GM06990 (cell line): ENCODE results near the gene RFX4.

Source experiments
- DNase-seq: peaks from one replicate; pipeline ENCODE4 v3.0.0-alpha.2; 2011; ENCODE audit not compliant: insufficient read length; ENCODE audit errors: extremely low read depth
- H3K27me3 ChIP-seq: replicated peaks from 2 replicates; pipeline ENCODE4 v1.6.0; 2011; ENCODE audit warnings: low read length; ENCODE audit not compliant: control insufficient read depth, insufficient read depth
- H3K36me3 ChIP-seq: 2 replicates; pipeline ENCODE4 v1.5.1; 2011; ENCODE audit warnings: low read length; ENCODE audit not compliant: control insufficient read depth, insufficient read depth
- H3K4me3 ChIP-seq: replicated peaks from 2 replicates; pipeline ENCODE4 v1.5.1; 2011; ENCODE audit warnings: low read depth, mild to moderate bottlenecking, control low read depth, low read length
- CTCF ChIP-seq: IDR thresholded peaks from 2 replicates; pipeline ENCODE4 v1.5.1; 2011; ENCODE audit warnings: low read length, control low read depth, mild to moderate bottlenecking, inconsistent platforms; ENCODE audit not compliant: insufficient read depth, poor library complexity, severe bottlenecking

The RFX4 gene

GRCh38 chr12:106598003-106598402 lies 15.2 kb downstream of the RFX4 start:
- DNase-seq: no peak
- Histone ChIP-seq H3K4me3 (no peak overlapping the region), H3K36me3 (no peaks in the 10 kb centered on the region), H3K27me3 (peaks cover 2% of the 10 kb centered on the region)
- TF ChIP-seq CTCF: no peak

- no peak for TF ChIP-seq CTCF
- Histone ChIP-seq H3K27me3 (peaks cover 2% of the 10 kb centered on the region), H3K4me3 (no peak overlapping the region), H3K36me3 (no peaks in the 10 kb centered on the region)
- DNase-seq: no peak
Measured at GRCh38 chr12:106599302-106599701, 16.5 kb downstream of the RFX4 start.

GRCh38 chr12:106600503-106600902 lies 17.7 kb downstream of the RFX4 start:
- no peaks in the 10 kb centered on the region for H3K36me3 ChIP-seq
- no peak for DNase-seq
- peaks cover 2% of the 10 kb centered on the region for H3K27me3 ChIP-seq
- no peak for TF ChIP-seq CTCF
- no peak overlapping the region for H3K4me3 ChIP-seq

- Histone ChIP-seq H3K27me3 (peaks cover 2% of the 10 kb centered on the region), H3K36me3 (no peaks in the 10 kb centered on the region), H3K4me3 (no peak overlapping the region)
- no peak for DNase-seq
- TF ChIP-seq CTCF: no peak
Measured at GRCh38 chr12:106601031-106601430, 18.2 kb downstream of the RFX4 start.

GRCh38 chr12:106601496-106601895 lies 18.7 kb downstream of the RFX4 start:
- no peak for TF ChIP-seq CTCF
- Histone ChIP-seq H3K4me3 (no peak overlapping the region), H3K36me3 (no peaks in the 10 kb centered on the region), H3K27me3 (peaks cover 2% of the 10 kb centered on the region)
- no peak for DNase-seq

- Histone ChIP-seq H3K27me3 (peaks cover 2% of the 10 kb centered on the region), H3K4me3 (no peak overlapping the region), H3K36me3 (no peaks in the 10 kb centered on the region)
- DNase-seq: no peak
- TF ChIP-seq CTCF: no peak
Measured at GRCh38 chr12:106602076-106602475, 19.3 kb downstream of the RFX4 start.
